Gastroesophageal sphincter (tissue), 3 donors: ENCODE results near the gene TRMT10B.

Source experiments
- CTCF ChIP-seq, 4 experiments: fragments of 200-600 bp in 2 of 4; fragments of 450-650 bp in 2 of 4; sonication (generic) in 1 of 4; IDR thresholded peaks; one replicate each; pipeline ENCODE4 v1.5.1; 2017 to 2019; ENCODE audit warnings: antibody characterized with exemption in 4 of 4, mild to moderate bottlenecking in 2 of 4, moderate library complexity in 2 of 4
- POLR2A ChIP-seq, 2 donors: fragments of 450-650 bp; IDR thresholded peaks; one replicate each; pipeline ENCODE4 v1.6.1; 2017; ENCODE audit warnings: antibody characterized with exemption in 2 of 2, mild to moderate bottlenecking in 2 of 2, moderate library complexity in 1 of 2
- POLR2AphosphoS5 ChIP-seq: sonication (generic); formaldehyde crosslinking; IDR thresholded peaks from one replicate; pipeline ENCODE4 v1.6.1; 2017; ENCODE audit warnings: antibody characterized with exemption

DNA sequence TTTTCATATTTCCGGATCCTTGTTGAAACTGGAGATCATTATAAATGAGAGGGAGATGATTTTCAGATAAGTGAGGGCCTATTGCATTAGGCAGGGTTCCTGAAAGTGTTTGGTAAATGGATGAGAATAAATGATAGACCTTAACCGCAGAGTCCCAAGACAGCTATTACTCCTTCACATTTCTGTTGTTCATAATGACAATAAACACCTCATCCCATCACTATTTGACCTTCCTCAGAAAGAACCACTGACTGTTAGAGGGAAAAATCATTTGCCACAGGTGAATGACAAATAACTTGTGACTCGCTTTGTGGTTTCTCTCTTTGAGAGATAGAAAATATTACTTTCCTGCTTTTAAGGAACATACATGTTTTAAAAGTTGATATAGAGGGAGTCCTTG lies 47.3 kb upstream of the TRMT10B start:
- TF ChIP-seq POLR2A (IDR thresholded peaks at IDR 0.05) (no peak), CTCF (IDR thresholded peaks at IDR 0.05) (no peak), POLR2AphosphoS5 (no peak)
